H1 (cell line): ENCODE data around the gene ACTL6A. TPM values are rescaled to one million over a fixed set of nuclear protein-coding genes. Genes with fewer than 3 reads are reported as not detected.

Source experiments
- CTCF ChIA-PET: fragments of 300-600 bp; sonication (Branson Sonifier 250); formaldehyde crosslinking; loops from one replicate; lab custom pipeline; 2021; ENCODE audit not compliant: partially characterized antibody; lab: Charles Lee
- POLR2A ChIA-PET: fragments of 300-600 bp; sonication (Branson Sonifier 250); formaldehyde crosslinking; loops from one replicate; lab custom pipeline; 2021; ENCODE audit warnings: inconsistent platforms; ENCODE audit not compliant: partially characterized antibody; lab: Charles Lee
- DNase-seq, 2 experiments: peaks; one replicate each; pipeline versions ENCODE4 v3.0.0 to v3.0.0-alpha.2; 2010 to 2022; ENCODE audit warnings: low spot score in 2 of 2, low read depth in 1 of 2, mixed read lengths in 1 of 2
- FAIRE-seq: peaks from 2 replicates; lab custom pipeline; 2011; peaks lifted over from hg19 to GRCh38; lab: Jason Lieb, UNC
- H2AFZ ChIP-seq: 2 replicates; pipeline ENCODE4 v1.8.1; 2012; ENCODE audit warnings: low read length, inconsistent platforms
- H2AK5ac ChIP-seq: 2 replicates; pipeline ENCODE4 v1.6.1; 2013; ENCODE audit warnings: low read depth, low read length
- H2BK120ac ChIP-seq: replicated peaks from 2 replicates; pipeline ENCODE3; 2013; ENCODE audit warnings: low read depth, low read length, inconsistent platforms
- H2BK12ac ChIP-seq: 2 replicates; pipeline ENCODE4 v1.6.1; 2013; ENCODE audit warnings: low read depth, low read length
- H2BK15ac ChIP-seq: 2 replicates; pipeline ENCODE4 v1.6.1; 2013; ENCODE audit warnings: low read length
- H2BK20ac ChIP-seq: 2 replicates; pipeline ENCODE4 v1.6.1; 2013; ENCODE audit warnings: low read length
- H2BK5ac ChIP-seq: 2 replicates; pipeline ENCODE4 v1.6.1; 2013; ENCODE audit warnings: low read depth, low read length
- H3K14ac ChIP-seq: 2 replicates; pipeline ENCODE4 v1.6.1; 2013; ENCODE audit warnings: inconsistent platforms; ENCODE audit not compliant: insufficient read length
- H3K18ac ChIP-seq: 2 replicates; pipeline ENCODE4 v1.6.1; 2013; ENCODE audit warnings: low read length; ENCODE audit errors: extremely low read depth
- H3K23ac ChIP-seq: 2 replicates; pipeline ENCODE4 v1.6.1; 2013; ENCODE audit warnings: inconsistent platforms; ENCODE audit not compliant: insufficient read length
- H3K23me2 ChIP-seq: 2 replicates; pipeline ENCODE4 v1.6.1; 2013; ENCODE audit warnings: low read depth, low read length
- H3K27ac ChIP-seq: 2 replicates; pipeline ENCODE4 v1.6.1; 2011; ENCODE audit warnings: low read depth, low read length, inconsistent platforms
- H3K27me3 ChIP-seq, 4 experiments: replicated peaks in 1 of 4; 1 replicate in 1 of 4; 2 replicates in 3 of 4; pipeline versions ENCODE4 v1.6.1 to v1.8.1; 2011 to 2013; ENCODE audit warnings: low read length in 3 of 4, mild to moderate bottlenecking in 3 of 4, inconsistent platforms in 2 of 4, mixed read lengths in 2 of 4, moderate library complexity in 1 of 4; ENCODE audit not compliant: control insufficient read depth in 3 of 4, insufficient read depth in 3 of 4; ENCODE audit errors: extremely low read depth in 1 of 4
- H3K36me3 ChIP-seq, 4 experiments: 2 replicates each; pipeline versions ENCODE4 v1.6.1 to v1.8.1; 2011 to 2013; ENCODE audit warnings: mild to moderate bottlenecking in 4 of 4, low read length in 3 of 4, moderate library complexity in 2 of 4, control low read depth in 1 of 4, inconsistent platforms in 1 of 4; ENCODE audit not compliant: insufficient read depth in 4 of 4, control insufficient read depth in 2 of 4
- H3K4ac ChIP-seq: replicated peaks from 2 replicates; pipeline ENCODE3; 2013; ENCODE audit warnings: low read length, low read depth, mixed read lengths, inconsistent platforms; ENCODE audit not compliant: insufficient read length
- H3K4me1 ChIP-seq, 4 experiments: replicated peaks in 1 of 4; 1 replicate in 1 of 4; 2 replicates in 3 of 4; pipeline versions ENCODE4 v1.6.1 to v1.8.1; 2011 to 2013; ENCODE audit warnings: low read length in 3 of 4, inconsistent platforms in 2 of 4, mixed read lengths in 1 of 4; ENCODE audit not compliant: insufficient read depth in 4 of 4, control insufficient read depth in 3 of 4
- H3K4me2 ChIP-seq, 2 experiments: 2 replicates each; pipeline versions ENCODE4 v1.6.1 to v1.8.1; 2011 to 2013; ENCODE audit warnings: low read depth in 2 of 2, low read length in 2 of 2, control low read depth in 1 of 2, inconsistent platforms in 1 of 2, mild to moderate bottlenecking in 1 of 2; ENCODE audit not compliant: insufficient read depth in 1 of 2
- H3K4me3 ChIP-seq, 4 experiments: fragments of 200-600, 300-600 bp in 1 of 4; sonication (generic), shearing (Covaris generic), sonication (Bioruptor Twin) in 1 of 4; 2 replicates each; pipeline versions ENCODE4 v1.5.1 to v1.8.1; 2011 to 2016; ENCODE audit warnings: low read length in 4 of 4, low read depth in 3 of 4, control low read depth in 2 of 4, inconsistent platforms in 2 of 4, mild to moderate bottlenecking in 2 of 4, mixed read lengths in 1 of 4, moderate library complexity in 1 of 4; ENCODE audit not compliant: insufficient read depth in 2 of 4; ENCODE audit errors: extremely low read depth in 1 of 4
- H3K56ac ChIP-seq: replicated peaks from 2 replicates; pipeline ENCODE3; 2013; ENCODE audit warnings: low read depth, mild to moderate bottlenecking, mixed read lengths, low read length, inconsistent platforms; ENCODE audit not compliant: insufficient read length
- H3K79me1 ChIP-seq: 2 replicates; pipeline ENCODE4 v1.6.1; 2013; ENCODE audit warnings: low read depth, low read length, control low read depth
- H3K79me2 ChIP-seq, 2 experiments: 2 replicates each; pipeline versions ENCODE4 v1.6.1 to v1.8.1; 2012 to 2013; ENCODE audit warnings: low read length in 2 of 2, mild to moderate bottlenecking in 2 of 2, inconsistent platforms in 1 of 2; ENCODE audit not compliant: insufficient read depth in 2 of 2, control insufficient read depth in 1 of 2
- H3K9ac ChIP-seq, 4 experiments: replicated peaks in 1 of 4; 1 replicate in 1 of 4; 2 replicates in 3 of 4; pipeline versions ENCODE4 v1.6.1 to v1.8.1; 2011 to 2013; ENCODE audit warnings: low read depth in 3 of 4, low read length in 3 of 4, control low read depth in 2 of 4, mild to moderate bottlenecking in 2 of 4, moderate library complexity in 2 of 4, inconsistent platforms in 1 of 4; ENCODE audit errors: extremely low read depth in 1 of 4
- H3K9me3 ChIP-seq, 2 experiments: 2 replicates each; pipeline versions ENCODE4 v1.6.1 to v1.8.1; 2012 to 2013; ENCODE audit warnings: mild to moderate bottlenecking in 2 of 2, moderate library complexity in 2 of 2, control low read depth in 1 of 2, inconsistent platforms in 1 of 2, low read depth in 1 of 2, low read length in 1 of 2, mixed read lengths in 1 of 2; ENCODE audit not compliant: insufficient read depth in 2 of 2
- H4K20me1 ChIP-seq, 2 experiments: replicated peaks in 1 of 2; 2 replicates each; pipeline versions ENCODE3 to v1.8.1; 2011 to 2013; ENCODE audit warnings: inconsistent platforms in 2 of 2, low read length in 2 of 2, mild to moderate bottlenecking in 1 of 2; ENCODE audit not compliant: insufficient read depth in 2 of 2, control insufficient read depth in 1 of 2
- H4K5ac ChIP-seq: 2 replicates; pipeline ENCODE4 v1.6.1; 2013; ENCODE audit warnings: low read length, low read depth, mixed read lengths, inconsistent platforms; ENCODE audit not compliant: insufficient read length
- H4K8ac ChIP-seq: 2 replicates; pipeline ENCODE4 v1.8.0; 2013; ENCODE audit warnings: mild to moderate bottlenecking, moderate library complexity, low read length, inconsistent platforms; ENCODE audit not compliant: insufficient read depth; ENCODE audit errors: extremely low read depth
- H4K91ac ChIP-seq: replicated peaks from 2 replicates; pipeline ENCODE3; 2013; ENCODE audit warnings: low read length, mixed read lengths, inconsistent platforms; ENCODE audit not compliant: insufficient read length
- CBX8 ChIP-seq: fragments of 300-800, 300-1000 bp; sonication (generic); IDR thresholded peaks from 2 replicates; pipeline ENCODE4 v1.7.1; 2016; ENCODE audit warnings: low read depth, low read length, borderline replicate concordance
- CHD1 ChIP-seq: IDR thresholded peaks from 2 replicates; pipeline ENCODE4 v1.6.1; 2012; ENCODE audit warnings: low read depth, low read length, improper control_type of control experiment
- EGR1 ChIP-seq: IDR thresholded peaks from 2 replicates; pipeline ENCODE4 v1.6.1; 2011; ENCODE audit warnings: low read depth, low read length, borderline replicate concordance
- EP300 ChIP-seq, 2 experiments: IDR thresholded peaks; 1 replicate in 1 of 2; 2 replicates in 1 of 2; pipeline ENCODE4 v1.6.1; 2011 to 2012; ENCODE audit warnings: low read depth in 2 of 2, low read length in 2 of 2, mild to moderate bottlenecking in 2 of 2, borderline replicate concordance in 1 of 2, inconsistent platforms in 1 of 2, moderate library complexity in 1 of 2
- GTF2F1 ChIP-seq: IDR thresholded peaks from 2 replicates; pipeline ENCODE4 v1.6.1; 2012; ENCODE audit warnings: low read depth, low read length, improper control_type of control experiment, borderline replicate concordance
- NANOG ChIP-seq: IDR thresholded peaks from 2 replicates; pipeline ENCODE4 v1.6.1; 2011; ENCODE audit warnings: low read length, low read depth, mild to moderate bottlenecking, inconsistent platforms; ENCODE audit not compliant: insufficient read depth, poor library complexity, severe bottlenecking
- POLR2A ChIP-seq, 2 experiments: IDR thresholded peaks; 1 replicate in 1 of 2; 2 replicates in 1 of 2; pipeline ENCODE4 v1.6.1; 2011; ENCODE audit warnings: low read depth in 2 of 2, low read length in 2 of 2, mild to moderate bottlenecking in 2 of 2; ENCODE audit errors: control extremely low read depth in 1 of 2
- SAP30 ChIP-seq: fragments of 300-600 bp; sonication (generic); IDR thresholded peaks from 2 replicates; pipeline ENCODE4 v1.7.1; 2012; ENCODE audit warnings: low read length, moderate library complexity, mild to moderate bottlenecking, inconsistent platforms; ENCODE audit not compliant: insufficient read depth, insufficient replicate concordance
- SIRT6 ChIP-seq: IDR thresholded peaks from one replicate; pipeline ENCODE4 v1.7.1; 2012; ENCODE audit warnings: low read length, inconsistent platforms
- TAF7 ChIP-seq: optimal IDR thresholded peaks from 2 replicates; pipeline ENCODE3; 2011; ENCODE audit warnings: low read depth, mild to moderate bottlenecking, inconsistent platforms, low read length, moderate library complexity, borderline replicate concordance
- TEAD4 ChIP-seq: IDR thresholded peaks from 2 replicates; pipeline ENCODE4 v1.6.1; 2012; ENCODE audit warnings: low read depth, low read length, inconsistent platforms, mixed read lengths
- USF2 ChIP-seq: IDR thresholded peaks from 2 replicates; pipeline ENCODE4 v1.6.1; 2011; ENCODE audit warnings: low read length, improper control_type of control experiment
- WGBS, 2 experiments: shearing (Covaris generic) in 1 of 2; methylation state at CpG; one replicate each; pipeline versions ENCODE4 v1.1.6 to v1.1.7; 2013 to 2015; ENCODE audit warnings: low lambda C conversion rate in 2 of 2, mixed read lengths in 2 of 2, inconsistent platforms in 1 of 2, low coverage in 1 of 2, missing lambda C conversion rate in 1 of 2; ENCODE audit not compliant: insufficient replicate concordance in 2 of 2, insufficient coverage in 1 of 2, insufficient read length in 1 of 2; ENCODE audit errors: extremely low coverage in 1 of 2, missing lambda C conversion rate in 1 of 2; 5-methylcytosine and 5-hydroxymethylcytosine counted together
- polyA plus RNA-seq, 7 experiments: library from polyadenylated mRNA; depleted of rRNA in 3 of 7; stranded (reverse) in 5 of 7; unstranded in 2 of 7; fragments of >200 nt in 5 of 7; fragments of 200-250 nt in 2 of 7; gene quantifications; 1 replicate in 5 of 7; 2 replicates in 1 of 7; 4 replicates in 1 of 7; pipeline versions ENCODE4 v1.2.1 to v1.2.3, GENCODE V29; 2011 to 2013; ENCODE audit warnings: missing spikeins in 2 of 7, mixed read lengths in 2 of 7
- total RNA-seq: library from RNA; stranded (reverse); fragmentation: NEBNext Ultra II Directional; extraction: Animal tissue kit (Norgen Biotek cat#: 25700); gene quantifications from 2 replicates; pipeline ENCODE4 v1.2.1, GENCODE V29; 2021

ACTL6A gene
- total and polyA plus RNA-seq, 2 of the 8 experiments (the other 6 are each of a cell fraction or from before 2014, with no cell fraction given) = 76.9 to 99.5 TPM

- Histone ChIP-seq H3K18ac (peak overlapping the region; percentile 42; the same call in 1 of the 2 replicates), H3K4me2 (peak overlapping the region; percentile 78 to 89), H2BK120ac (no peak overlapping the region), H4K20me1 (peaks cover 0 to 9% of the 10 kb centered on the region in 2 experiments), H2AFZ (no peak overlapping the region), H2BK20ac (no peak overlapping the region), H3K23ac (no peak overlapping the region), H3K23me2 (no peaks in the 10 kb centered on the region), H2AK5ac (no peak overlapping the region), H3K4me1 (no peaks in the 10 kb centered on the region; a peak in 1 of 7 replicates), H2BK5ac (peak overlapping the region; percentile 91), H3K27ac (peak overlapping the region; percentile 58), H3K56ac (peak overlapping the region; percentile 26), H3K9ac (peak overlapping the region; percentile 77 to 93 (median 84)), H3K4me3 (peak overlapping the region; percentile 71 to 95 (median 84)), H4K8ac (peak overlapping the region; percentile 57; the same call in 1 of the 2 replicates), H2BK15ac (no peak overlapping the region), H4K5ac (peak overlapping the region; percentile 67), H3K9me3 (no peaks in the 10 kb centered on the region), H3K79me1 (no peaks in the 10 kb centered on the region; the same call in 1 of the 2 replicates), H3K27me3 (no peaks in the 10 kb centered on the region), H3K14ac (no peak overlapping the region), H3K79me2 (peaks cover 25 to 45% of the 10 kb centered on the region in 2 experiments), H3K36me3 (no peaks in the 10 kb centered on the region), H2BK12ac (no peak overlapping the region), H3K4ac (no peak overlapping the region), H4K91ac (no peak overlapping the region)
- 1% methylated on average over 25 of the region's 40 CpGs; no CpG with 5 or more reads in 1 of the 2 experiments for WGBS, 2 experiments
- peak; percentile 27 to 76 for DNase-seq
- CTCF ChIA-PET = interaction anchor here (1.2 to 3.3 kb wide), 3 partner anchors 112 to 238 kb away, joined by 4 to 14 read pairs (median 7); partner anchors contain the start of gene GNB4
- POLR2A ChIA-PET = interaction anchor here (0.6 to 2.4 kb wide), 7 partner anchors 16 to 217 kb away, joined by 3 to 7 read pairs (median 5); no protein-coding TSS in a partner anchor
- no peak for FAIRE-seq
- TF ChIP-seq POLR2A (IDR thresholded peaks at IDR 0.05; ENCODE audit: control extremely low read depth in 1 of 2, low read depth in 2 of 2, low read length in 2 of 2) (no peak; a peak in 1 of 3 replicates), CBX8 (no peak), TAF7 (peak; percentile 63), CHD1 (no peak), GTF2F1 (no peak), EGR1 (no peak), SAP30 (peak; percentile 3), TEAD4 (no peak), EP300 (IDR thresholded peaks at IDR 0.05; ENCODE audit: borderline replicate concordance in 1 of 2, low read depth in 2 of 2, low read length in 2 of 2) (no peak), SIRT6 (no peak), NANOG (no peak), USF2 (no peak)
Measured at GRCh38 chr3:179563271-179563783, 601 bp downstream of the ACTL6A start.
